Ammon's horn (tissue), 1 donor: ENCODE measurements around the gene AKAP4.

Source experiments
- DNase-seq: peaks from one replicate; pipeline ENCODE4 v3.0.0-alpha.2; 2016; ENCODE audit warnings: low spot score

Gene AKAP4, protein sequence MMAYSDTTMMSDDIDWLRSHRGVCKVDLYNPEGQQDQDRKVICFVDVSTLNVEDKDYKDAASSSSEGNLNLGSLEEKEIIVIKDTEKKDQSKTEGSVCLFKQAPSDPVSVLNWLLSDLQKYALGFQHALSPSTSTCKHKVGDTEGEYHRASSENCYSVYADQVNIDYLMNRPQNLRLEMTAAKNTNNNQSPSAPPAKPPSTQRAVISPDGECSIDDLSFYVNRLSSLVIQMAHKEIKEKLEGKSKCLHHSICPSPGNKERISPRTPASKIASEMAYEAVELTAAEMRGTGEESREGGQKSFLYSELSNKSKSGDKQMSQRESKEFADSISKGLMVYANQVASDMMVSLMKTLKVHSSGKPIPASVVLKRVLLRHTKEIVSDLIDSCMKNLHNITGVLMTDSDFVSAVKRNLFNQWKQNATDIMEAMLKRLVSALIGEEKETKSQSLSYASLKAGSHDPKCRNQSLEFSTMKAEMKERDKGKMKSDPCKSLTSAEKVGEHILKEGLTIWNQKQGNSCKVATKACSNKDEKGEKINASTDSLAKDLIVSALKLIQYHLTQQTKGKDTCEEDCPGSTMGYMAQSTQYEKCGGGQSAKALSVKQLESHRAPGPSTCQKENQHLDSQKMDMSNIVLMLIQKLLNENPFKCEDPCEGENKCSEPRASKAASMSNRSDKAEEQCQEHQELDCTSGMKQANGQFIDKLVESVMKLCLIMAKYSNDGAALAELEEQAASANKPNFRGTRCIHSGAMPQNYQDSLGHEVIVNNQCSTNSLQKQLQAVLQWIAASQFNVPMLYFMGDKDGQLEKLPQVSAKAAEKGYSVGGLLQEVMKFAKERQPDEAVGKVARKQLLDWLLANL

DNA sequence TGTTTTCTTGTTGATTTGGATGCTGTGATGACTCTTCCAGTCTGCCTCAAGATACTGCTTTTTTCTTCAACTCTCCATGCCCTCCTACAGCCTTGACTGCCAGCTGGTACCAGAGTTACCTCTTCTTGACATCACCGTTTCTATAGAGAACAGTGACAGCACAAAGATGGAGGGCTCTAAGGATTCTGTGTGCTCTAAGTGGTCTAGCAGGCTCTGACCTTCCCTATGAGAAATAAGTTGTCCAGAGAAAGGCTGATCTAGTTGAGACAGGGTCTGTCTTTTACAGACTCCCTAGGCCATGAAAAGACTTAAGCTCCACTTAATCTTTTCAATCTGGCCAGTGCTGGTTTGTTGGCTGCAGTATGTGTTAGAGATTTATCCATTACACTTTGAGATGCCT, at the start of gene AKAP4:
TSS of gene AKAP4 (minus strand) at position 101 of the 400 bp plus-strand sequence. CDS start 118 bp downstream, outside the sequence.
- no peak for DNase-seq

DNA sequence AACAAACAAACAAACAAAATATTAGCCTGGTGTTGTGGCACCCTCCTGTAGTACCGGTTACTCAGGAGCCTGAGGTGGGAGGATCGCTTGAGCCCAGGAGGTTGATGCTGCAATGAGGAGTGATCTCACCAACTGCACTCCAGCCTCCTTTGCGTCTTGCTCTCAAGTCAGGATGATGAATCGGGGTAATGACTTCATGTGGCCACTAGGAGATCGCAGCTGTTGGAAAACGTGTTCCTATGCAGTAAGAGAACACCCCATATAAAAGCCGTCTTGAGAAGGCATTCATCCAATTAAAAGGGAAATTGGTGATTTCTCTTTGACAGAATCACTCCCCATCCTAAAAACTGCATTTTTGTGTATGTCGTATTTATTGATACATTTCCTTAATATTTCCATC, 10.7 kb upstream of the AKAP4 start:
- no peak for DNase-seq

GRCh38 chrX:50206753-50207152, 5.9 kb upstream of the AKAP4 start:
- no peak for DNase-seq

DNA sequence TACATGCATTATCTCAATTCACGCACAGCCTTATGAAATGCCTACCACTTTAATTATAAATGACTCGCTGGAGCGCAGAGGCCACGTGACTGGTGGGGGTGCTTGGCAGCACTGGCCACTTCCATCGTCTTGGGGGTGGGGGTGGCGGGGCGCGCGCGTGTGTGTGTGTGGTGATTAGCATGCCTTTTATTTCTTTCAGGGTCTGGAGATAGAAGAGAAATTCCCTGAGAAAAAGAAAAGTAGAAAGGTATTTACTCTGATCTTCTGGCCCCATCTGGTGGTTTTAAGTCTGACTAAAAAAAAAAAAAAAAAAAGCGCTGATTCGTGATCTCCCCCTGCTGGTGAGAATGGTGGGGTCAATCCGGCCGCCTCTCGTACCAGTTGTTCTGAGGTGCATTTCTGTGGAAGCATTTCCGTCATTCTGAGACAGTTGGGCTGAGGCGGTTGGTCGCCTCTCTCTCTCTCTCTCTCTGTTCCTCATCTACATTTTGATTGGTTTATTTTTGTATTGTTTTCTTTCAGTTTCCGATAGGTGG, 3.6 kb upstream of the AKAP4 start, which contains the start of gene CCNB3:
TSS of gene CCNB3 (plus strand) at position 402 of the 536 bp plus-strand sequence. CDS start 80,399 bp downstream, outside the sequence.
- peak; percentile 59 for DNase-seq

- no peak for DNase-seq
Measured at GRCh38 chrX:50202539-50202938, 1.7 kb upstream of the AKAP4 start.

GRCh38 chrX:50198348-50198747, 2.5 kb downstream of the AKAP4 start:
- no peak for DNase-seq

DNA sequence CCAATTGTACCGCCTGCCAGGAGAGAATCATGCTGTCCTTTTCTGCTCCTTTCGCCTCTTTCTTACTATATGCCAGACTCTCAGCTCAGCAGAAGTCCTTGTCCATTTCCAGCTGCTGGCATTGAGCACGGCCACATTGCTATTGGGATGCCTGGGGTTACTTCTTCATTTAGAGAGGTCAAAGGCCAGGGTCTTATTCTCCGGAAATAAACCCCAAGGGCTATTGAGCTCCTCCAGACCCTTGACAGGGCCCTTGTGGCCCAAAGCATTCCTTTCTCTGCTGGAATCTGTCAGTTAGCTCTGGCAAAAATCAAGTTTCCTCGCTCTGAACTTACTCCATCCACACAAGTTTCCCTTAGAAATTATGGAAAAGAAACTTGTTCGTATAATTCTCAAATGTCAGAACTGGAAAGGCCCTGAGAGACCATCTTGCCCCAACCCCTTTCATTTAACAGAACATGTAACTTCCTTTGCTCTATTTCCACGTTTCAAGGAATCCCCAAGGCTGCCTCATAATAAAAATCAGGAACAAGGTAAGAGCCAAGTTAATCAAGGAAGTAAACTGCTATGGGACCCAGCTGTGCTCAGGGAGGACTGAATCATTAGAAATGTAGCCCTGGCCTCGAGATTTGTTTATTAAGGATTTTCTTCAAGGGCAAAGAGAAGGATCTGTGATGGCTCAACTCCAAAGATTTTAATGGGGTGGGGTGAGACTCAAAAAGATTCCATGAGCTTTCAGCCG, 11.8 kb downstream of the AKAP4 start:
- no peak for DNase-seq

DNA sequence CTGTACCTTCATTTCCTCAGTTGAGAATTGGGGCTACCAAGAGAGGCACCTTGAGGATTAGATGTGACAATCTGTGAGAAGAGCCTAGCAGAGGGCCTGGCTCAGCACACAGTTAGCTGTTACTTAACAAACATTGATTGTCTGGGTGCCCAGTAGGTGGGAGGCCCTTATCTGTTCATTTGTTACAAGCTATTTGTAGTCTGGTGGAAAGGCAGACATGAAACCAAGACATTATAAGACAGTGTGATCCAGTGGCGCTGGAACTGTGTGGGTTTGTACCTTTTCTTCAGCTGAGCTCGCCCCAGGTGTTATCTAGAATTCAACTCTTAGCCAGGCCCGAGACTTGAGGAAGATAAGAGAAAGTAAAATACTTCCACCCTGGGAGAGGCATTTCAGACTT, 16.9 kb downstream of the AKAP4 start:
- DNase-seq = no peak

DNA sequence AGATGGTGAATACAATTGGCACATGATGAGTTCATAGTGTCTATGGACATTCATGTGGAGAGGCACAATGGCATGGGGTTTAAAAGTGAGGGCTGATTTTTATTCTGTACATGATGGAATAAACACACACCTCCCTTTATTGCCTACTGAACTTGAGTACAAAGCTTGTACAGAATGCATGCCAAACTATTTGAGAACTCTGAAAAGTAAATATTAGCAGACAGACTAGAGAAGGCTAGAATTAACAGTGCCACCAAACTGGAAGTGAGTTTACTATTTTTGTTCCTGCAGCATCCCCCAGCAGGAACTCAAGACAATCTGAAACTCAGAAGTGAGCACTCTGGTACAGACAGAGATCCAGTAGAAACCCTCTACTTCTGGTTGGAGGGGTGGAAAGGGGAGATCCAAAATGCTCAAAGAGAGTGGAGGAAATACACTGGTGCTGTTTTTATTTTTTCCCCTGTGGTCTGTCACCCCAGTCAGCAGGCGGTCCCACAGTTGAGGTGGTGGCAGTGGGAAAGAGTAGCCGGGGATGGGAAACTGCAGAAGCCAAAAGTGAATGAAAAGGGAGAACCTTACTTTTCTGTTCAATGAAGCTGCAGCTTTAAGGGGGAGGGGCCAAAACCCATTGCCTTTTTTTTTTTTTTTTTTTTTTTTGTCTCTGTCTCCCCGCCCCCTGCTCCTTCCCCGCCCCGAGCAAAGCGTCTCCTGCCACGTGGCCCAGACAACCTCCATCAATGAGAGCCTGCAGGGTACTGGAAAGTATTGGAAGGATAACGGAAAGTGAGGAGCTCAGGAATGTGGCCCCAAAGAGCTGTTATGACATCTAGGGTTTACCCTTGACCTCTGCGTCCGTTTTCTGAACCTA, 20.5 kb downstream of the AKAP4 start:
- no peak for DNase-seq

GRCh38 chrX:50169717-50170116, 31.1 kb downstream of the AKAP4 start:
- DNase-seq = no peak

DNA sequence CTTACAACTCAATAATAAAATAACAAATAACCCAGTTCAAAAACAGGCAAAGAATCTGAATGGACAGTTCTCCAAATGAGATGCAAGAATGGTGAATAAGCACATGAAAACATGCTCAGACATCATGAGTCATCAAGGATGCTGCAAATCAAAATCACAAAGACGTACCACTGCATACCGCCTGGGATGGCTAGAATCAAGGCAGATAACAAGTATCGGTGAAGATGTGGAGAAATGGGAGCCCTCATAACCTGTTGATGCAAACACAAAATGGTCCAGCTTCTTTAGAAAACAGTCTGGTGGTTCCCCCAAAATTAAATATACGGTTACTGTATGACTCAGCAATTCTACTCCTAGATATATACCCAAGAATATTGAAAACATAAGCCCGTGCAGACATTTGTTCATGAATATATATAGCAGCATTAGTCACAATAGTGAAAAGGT, 32.5 kb downstream of the AKAP4 start:
- no peak for DNase-seq

GRCh38 chrX:50167366-50167765, 33.4 kb downstream of the AKAP4 start:
- DNase-seq = no peak

GRCh38 chrX:50165727-50166126, 35.1 kb downstream of the AKAP4 start:
- DNase-seq = no peak

DNA sequence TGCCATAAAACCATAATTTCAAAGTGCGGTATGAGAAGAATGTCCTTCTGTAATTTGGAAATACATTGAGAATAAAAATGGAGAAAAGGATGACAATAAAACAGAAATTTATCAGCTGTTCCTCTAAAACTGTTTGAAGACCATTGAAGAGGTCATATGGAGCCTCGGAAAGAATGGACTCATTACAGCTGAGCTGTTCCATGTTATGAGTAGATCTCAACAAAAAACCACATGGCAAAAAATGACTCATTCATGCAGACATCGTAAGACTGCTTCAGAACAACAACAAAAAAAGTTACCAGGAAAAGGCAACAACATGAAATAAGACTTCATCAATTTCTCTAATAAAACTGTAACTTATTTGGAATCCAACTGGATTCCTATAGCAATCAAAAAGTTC, 39.7 kb downstream of the AKAP4 start:
- DNase-seq = no peak

GRCh38 chrX:50158593-50158992, 42.2 kb downstream of the AKAP4 start:
- no peak for DNase-seq

DNA sequence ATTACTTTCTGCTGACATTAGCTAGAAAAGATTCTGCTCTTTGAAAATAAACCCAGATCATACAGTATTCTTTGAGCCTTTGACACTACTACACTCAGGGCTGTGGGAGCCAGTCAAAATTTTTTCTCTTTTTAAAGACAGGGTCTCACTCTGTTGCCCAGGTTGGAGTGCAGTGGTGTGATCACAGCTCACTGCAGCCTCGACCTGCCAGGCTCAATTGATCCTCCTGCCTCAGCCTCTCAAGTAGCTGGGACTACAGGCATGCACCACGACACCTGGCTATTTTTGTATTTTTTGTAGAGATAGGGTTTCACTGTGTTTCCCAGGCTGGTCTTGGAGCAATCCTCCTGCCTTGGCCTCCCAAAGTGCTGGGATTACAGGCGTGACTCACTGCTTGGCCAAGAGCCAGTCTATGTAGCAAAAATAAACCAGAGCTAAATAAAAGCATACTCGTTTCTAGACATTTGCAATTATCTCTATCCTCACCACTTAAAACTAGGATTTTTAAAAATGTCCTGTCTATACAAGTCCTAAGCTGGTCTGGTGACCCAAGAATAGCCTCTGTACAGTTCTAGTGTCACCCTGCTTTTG, 43.2 kb downstream of the AKAP4 start:
- DNase-seq = no peak

DNA sequence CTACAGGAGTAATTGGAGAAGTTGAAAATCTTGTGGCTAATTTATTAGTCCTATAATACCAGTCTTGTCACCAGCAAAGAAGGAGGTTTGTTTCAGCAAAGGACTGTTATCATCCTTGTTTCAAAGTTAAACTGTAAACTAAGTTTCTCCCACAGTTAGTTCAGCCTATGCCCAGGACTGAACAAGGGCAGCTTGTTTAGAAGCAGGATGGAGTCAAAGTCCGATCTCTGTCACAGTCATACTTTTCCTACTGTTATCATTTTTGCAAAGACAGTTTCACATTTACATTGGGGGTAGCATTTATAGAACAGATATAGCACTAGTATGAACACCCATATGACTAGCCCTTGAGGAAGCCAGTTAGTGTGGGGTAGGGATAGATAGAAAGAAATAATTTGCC, 46.4 kb downstream of the AKAP4 start:
- DNase-seq = no peak

DNA sequence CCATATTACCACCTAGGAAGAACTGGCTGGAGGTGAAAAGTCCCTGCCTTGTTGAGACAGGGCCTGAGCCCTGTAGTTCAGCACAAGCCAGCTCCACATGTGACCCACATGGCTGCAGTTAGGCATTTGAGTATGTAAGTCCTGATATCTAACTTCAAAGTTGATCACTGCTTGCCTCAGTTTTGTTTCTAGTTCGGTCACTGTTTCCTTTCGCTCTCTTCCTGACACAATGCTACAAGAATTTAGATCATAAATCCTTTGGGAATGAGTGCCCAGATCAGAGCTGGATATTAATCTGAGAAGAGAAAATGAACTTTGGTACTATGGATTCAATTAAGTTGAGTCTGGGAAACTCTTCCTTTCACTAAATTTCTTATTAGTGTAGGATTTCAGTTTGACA, 48.4 kb downstream of the AKAP4 start:
- no peak for DNase-seq

GRCh38 chrX:50147972-50148371, 52.8 kb downstream of the AKAP4 start:
- DNase-seq = no peak
